Endothelial cell of umbilical vein (primary cell): ENCODE data around the gene FOXJ2. TPM values are rescaled to one million over a fixed set of nuclear protein-coding genes. Genes with fewer than 3 reads are reported as not detected.

Experiments used
- BruUV-seq: library from RNA; stranded (reverse); fragments of 400-500 nt; replicated peaks from 2 replicates; lab custom pipeline; 2021; lab: Mats Ljungman, UMichigan
- CTCF ChIA-PET: fragments of 300-600, 350-600 bp; sonication (Branson Sonifier 250); formaldehyde crosslinking; loops from one replicate; lab custom pipeline; 2021; ENCODE audit warnings: antibody characterized with exemption, inconsistent platforms; lab: Charles Lee
- POLR2A ChIA-PET: fragments of 300-600, 350-600 bp; sonication (Branson Sonifier 250); formaldehyde crosslinking; loops from one replicate; lab custom pipeline; 2021; ENCODE audit warnings: antibody characterized with exemption, inconsistent platforms; lab: Charles Lee
- DNase-seq: peaks from one replicate; pipeline ENCODE4 v3.0.0-alpha.2; 2011; ENCODE audit warnings: low read depth, low spot score
- FAIRE-seq: peaks from 2 replicates; lab custom pipeline; 2011; peaks lifted over from hg19 to GRCh38; lab: Jason Lieb, UNC
- H2AFZ ChIP-seq: 2 replicates; pipeline ENCODE4 v1.6.0; 2012; ENCODE audit warnings: low read depth, low read length, control low read depth, inconsistent platforms
- H3K27ac ChIP-seq: 2 replicates; pipeline ENCODE4 v1.5.1; 2011; ENCODE audit warnings: low read depth, mild to moderate bottlenecking, control low read depth, low read length, moderate library complexity; ENCODE audit not compliant: insufficient read depth
- H3K27me3 ChIP-seq, 2 experiments: 2 replicates each; pipeline versions ENCODE4 v1.6.0 to v1.6.1; 2011; ENCODE audit warnings: low read length in 2 of 2, mixed read lengths in 1 of 2; ENCODE audit not compliant: control insufficient read depth in 2 of 2, insufficient read depth in 2 of 2
- H3K36me3 ChIP-seq, 2 experiments: 2 replicates in 1 of 2; 3 replicates in 1 of 2; pipeline ENCODE4 v1.5.1; 2011; ENCODE audit warnings: low read length in 2 of 2, mild to moderate bottlenecking in 1 of 2, moderate library complexity in 1 of 2; ENCODE audit not compliant: control insufficient read depth in 2 of 2, insufficient read depth in 2 of 2; ENCODE audit errors: extremely low read depth in 1 of 2
- H3K4me1 ChIP-seq: 3 replicates; pipeline ENCODE4 v1.5.1; 2011; ENCODE audit warnings: mild to moderate bottlenecking, low read length; ENCODE audit not compliant: control insufficient read depth, insufficient read depth; ENCODE audit errors: extremely low read depth
- H3K4me2 ChIP-seq: 2 replicates; pipeline ENCODE4 v1.6.1; 2011; ENCODE audit warnings: low read length, control low read depth, mixed read lengths; ENCODE audit not compliant: insufficient read depth
- H3K4me3 ChIP-seq, 3 experiments: fragments of 200-600 bp in 1 of 3; sonication (generic), shearing (Covaris generic) in 1 of 3; replicated peaks in 1 of 3; 2 replicates each; pipeline ENCODE4 v1.5.1; 2011 to 2016; ENCODE audit warnings: control low read depth in 3 of 3, low read length in 3 of 3, mild to moderate bottlenecking in 2 of 3, inconsistent platforms in 1 of 3, low read depth in 1 of 3, moderate library complexity in 1 of 3; ENCODE audit not compliant: insufficient read depth in 1 of 3
- H3K79me2 ChIP-seq: 2 replicates; pipeline ENCODE4 v1.6.0; 2012; ENCODE audit warnings: low read length, inconsistent platforms; ENCODE audit not compliant: control insufficient read depth, insufficient read depth
- H3K9ac ChIP-seq: replicated peaks from 2 replicates; pipeline ENCODE3; 2011; ENCODE audit warnings: low read length, control low read depth; ENCODE audit not compliant: insufficient read depth; ENCODE audit errors: extremely low read depth
- H3K9me1 ChIP-seq: replicated peaks from 3 replicates; pipeline ENCODE4 v1.6.0; 2011; ENCODE audit warnings: mild to moderate bottlenecking, low read length; ENCODE audit not compliant: control insufficient read depth, insufficient read depth; ENCODE audit errors: extremely low read depth
- H3K9me3 ChIP-seq: replicated peaks from 2 replicates; pipeline ENCODE4 v1.5.1; 2012; ENCODE audit warnings: low read length, inconsistent platforms; ENCODE audit not compliant: control insufficient read depth, insufficient read depth
- H4K20me1 ChIP-seq: replicated peaks from 2 replicates; pipeline ENCODE3; 2011; ENCODE audit warnings: mild to moderate bottlenecking, low read length; ENCODE audit not compliant: control insufficient read depth, insufficient read depth; ENCODE audit errors: extremely low read depth
- CTCF ChIP-seq, 2 donors: IDR thresholded peaks; 1 replicate in 1 of 2; 2 replicates in 1 of 2; pipeline ENCODE4 v1.5.1; 2011; ENCODE audit warnings: low read length in 2 of 2, mild to moderate bottlenecking in 2 of 2, moderate library complexity in 2 of 2, control low read depth in 1 of 2, inconsistent platforms in 1 of 2, low read depth in 1 of 2; ENCODE audit not compliant: insufficient read depth in 1 of 2; ENCODE audit errors: extremely low read depth in 1 of 2
- FOS ChIP-seq: IDR thresholded peaks from 2 replicates; pipeline ENCODE4 v1.6.1; 2011; ENCODE audit warnings: mild to moderate bottlenecking, low read length, moderate library complexity, borderline replicate concordance; ENCODE audit not compliant: insufficient read depth
- JUN ChIP-seq: IDR thresholded peaks from 2 replicates; pipeline ENCODE4 v1.6.1; 2011; ENCODE audit warnings: borderline replicate concordance, low read depth; ENCODE audit not compliant: insufficient read length, insufficient read depth
- POLR2AphosphoS5 ChIP-seq: IDR thresholded peaks from 2 replicates; pipeline ENCODE4 v1.6.1; 2012; ENCODE audit warnings: low read depth, mild to moderate bottlenecking, control low read depth, low read length, moderate library complexity; ENCODE audit not compliant: insufficient read depth
- dilution Hi-C: fragments of 300-500 bp; cut with MboI; formaldehyde crosslinking; loops from one replicate; pipeline ENCODE4 v1.15.0; 2019; ENCODE audit warnings: low sequenced_read_pairs; ENCODE audit not compliant: extremely low pct_ligation_motif_present
- intact Hi-C: fragments of 100-400 bp; cut with micrococcal nuclease; formaldehyde crosslinking; loops from one replicate; pipeline ENCODE4 v1.10.0; 2022
- polyA plus RNA-seq, 4 experiments: library from polyadenylated mRNA; depleted of rRNA in 3 of 4; stranded (reverse) in 3 of 4; unstranded in 1 of 4; fragments of >200 nt; gene quantifications; 2 replicates each; pipeline versions ENCODE4 v1.2.1 to v1.2.3, GENCODE V29; 2011 to 2012; ENCODE audit warnings: missing spikeins in 1 of 4
- total RNA-seq: library from RNA; stranded (reverse); gene quantifications from 2 replicates; pipeline ENCODE4 v1.2.3, GENCODE V29; 2021

FOXJ2 gene
- total and polyA plus RNA-seq, 2 donors (not counting 3 experiments of a cell fraction or from before 2014, with no cell fraction given), result 6.2 to 13.9 TPM

DNA sequence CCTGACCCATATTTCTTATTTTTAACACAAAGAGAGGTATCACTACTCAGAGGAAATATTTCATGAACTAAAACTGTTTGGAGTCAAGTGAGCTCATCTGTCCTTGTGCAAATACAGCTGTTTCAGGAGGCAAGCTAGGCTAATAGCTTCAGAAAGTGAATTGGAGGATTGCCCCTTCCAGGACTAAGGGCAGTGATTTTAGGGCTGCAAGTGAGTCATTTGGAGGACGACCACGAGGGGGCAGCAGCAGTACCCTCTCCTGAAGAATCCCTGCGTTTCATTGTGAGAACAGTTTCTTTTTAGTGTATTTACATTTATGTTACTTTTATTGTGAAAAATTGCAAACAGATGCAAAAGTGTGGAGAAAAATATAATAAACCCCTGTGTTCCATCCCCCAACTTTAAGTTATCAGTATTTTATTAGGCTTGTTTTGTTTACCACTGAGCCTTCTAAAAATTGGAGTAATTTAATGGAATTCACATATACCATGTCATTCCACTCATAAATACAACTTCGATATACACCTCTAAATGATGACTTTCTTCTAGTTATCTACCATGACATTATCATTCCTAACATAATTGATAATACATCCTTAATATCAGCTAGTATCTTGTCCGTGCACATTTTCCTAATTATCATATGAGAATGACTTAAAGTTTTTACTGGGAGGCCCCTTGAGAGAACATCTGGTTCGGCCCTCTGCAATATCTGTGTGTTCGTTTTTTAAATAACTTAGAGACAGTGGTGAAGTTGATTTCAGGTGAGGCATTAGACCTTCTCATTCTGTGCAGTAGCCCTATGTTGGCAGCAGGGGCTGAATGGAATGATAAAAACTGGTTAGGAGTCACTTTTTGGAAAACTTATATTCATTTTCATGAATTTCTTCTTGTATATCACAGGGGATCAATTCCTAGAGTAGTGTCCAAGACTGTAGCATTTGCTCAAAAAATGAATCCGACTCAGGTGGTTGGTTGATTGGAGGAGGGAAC, 13.7 kb downstream of the FOXJ2 start:
- H3K9me1 ChIP-seq, result no peaks in the 10 kb centered on the region
- H3K27me3 ChIP-seq, result no peaks in the 10 kb centered on the region
- no peaks in the 10 kb centered on the region for H3K79me2 ChIP-seq
- BruUV-seq, result no TSS peak
- H3K36me3 ChIP-seq, result peaks cover 3 to 17% of the 10 kb centered on the region in 2 experiments
- peak; percentile 83 to 85 for TF ChIP-seq CTCF (IDR thresholded peaks at IDR 0.05; ENCODE audit: extremely low read depth in 1 of 2, insufficient read depth in 1 of 2, low read depth in 1 of 2, low read length in 2 of 2)
- TF ChIP-seq FOS, result peak; percentile 57
- TF ChIP-seq POLR2AphosphoS5, result no peak
- TF ChIP-seq JUN, result peak; percentile 30
- no peak overlapping the region for H3K27ac ChIP-seq
- CTCF ChIA-PET, result interaction anchor here (0.6 to 8.8 kb wide), 18 partner anchors 8 to 185 kb away, joined by 3 to 254 read pairs (median 6); partner anchors contain the start of genes C3AR1, NECAP1 and SLC2A3
- H2AFZ ChIP-seq, result no peak overlapping the region
- no peaks in the 10 kb centered on the region for H4K20me1 ChIP-seq
- POLR2A ChIA-PET, result no interaction called here
- FAIRE-seq, result peak; percentile 93
- H3K9me3 ChIP-seq, result no peaks in the 10 kb centered on the region
- dilution Hi-C loops, result no loop called here
- H3K4me3 ChIP-seq, result no peak overlapping the region
- intact Hi-C loops, result loop anchor here (1.0 to 2.0 kb wide), 4 partner anchors 21 to 186 kb away; partner anchors contain the start of genes C3AR1 and NECAP1
- no peaks in the 10 kb centered on the region for H3K4me1 ChIP-seq
- no peak overlapping the region for H3K4me2 ChIP-seq
- no peak overlapping the region for H3K9ac ChIP-seq
- peak; percentile 81 for DNase-seq
